GM21390 (cell line): Measurements from ENCODE around the gene JRKL.

ENCODE experiments used
- ATAC-seq: cut with Tn5 transposase; IDR thresholded peaks from one replicate; pipeline ENCODE4 v1.9.1; 2021; ENCODE audit not compliant: unreplicated experiment

The JRKL gene

DNA sequence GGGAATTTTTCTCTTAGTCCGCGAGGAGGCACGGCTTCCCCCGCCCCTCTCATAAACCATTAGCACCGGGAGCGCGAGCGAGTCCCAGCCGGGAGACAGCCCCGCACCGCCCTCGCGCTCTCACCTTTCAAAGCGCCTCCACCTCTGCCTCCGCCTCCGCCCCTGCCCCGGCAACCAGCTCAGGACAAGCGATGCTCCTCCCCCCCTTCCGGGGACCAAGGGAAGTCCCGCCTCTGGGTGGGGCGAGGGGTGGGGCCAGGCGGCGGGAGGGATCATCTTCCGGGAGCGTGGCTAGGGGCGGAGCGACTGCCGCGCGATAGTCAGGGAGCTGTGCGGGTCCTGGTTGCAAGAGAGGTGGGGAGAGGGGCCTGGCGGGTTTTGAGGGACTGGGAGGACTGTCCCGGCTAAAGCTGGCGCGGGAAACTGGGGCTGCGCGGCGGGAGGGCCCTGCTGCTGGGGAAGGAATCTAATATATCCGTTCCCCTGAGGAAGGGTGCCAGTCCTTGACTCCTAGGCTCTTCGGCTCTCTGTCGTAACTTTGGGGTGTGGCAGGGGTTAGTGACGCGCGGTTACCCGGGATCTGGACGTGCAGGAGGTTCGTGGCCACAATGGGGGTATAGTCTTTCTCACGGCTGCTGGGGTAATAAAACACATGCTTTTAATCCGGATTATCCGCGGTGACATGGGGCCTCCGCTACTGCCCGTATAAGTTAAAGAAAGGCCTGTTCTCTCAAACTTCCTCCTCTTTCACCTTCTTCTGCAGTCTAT lies at the start of gene JRKL, which contains the start of gene CCDC82:
JRKL (plus strand) TSS at position 294 of the 768 bp plus-strand sequence. CDS start 637 bp downstream, outside the sequence.
CCDC82 (minus strand) TSS at position 193 of the 768 bp plus-strand sequence. CDS start 5,165 bp downstream, outside the sequence.
- peak; percentile 94 for ATAC-seq

DNA sequence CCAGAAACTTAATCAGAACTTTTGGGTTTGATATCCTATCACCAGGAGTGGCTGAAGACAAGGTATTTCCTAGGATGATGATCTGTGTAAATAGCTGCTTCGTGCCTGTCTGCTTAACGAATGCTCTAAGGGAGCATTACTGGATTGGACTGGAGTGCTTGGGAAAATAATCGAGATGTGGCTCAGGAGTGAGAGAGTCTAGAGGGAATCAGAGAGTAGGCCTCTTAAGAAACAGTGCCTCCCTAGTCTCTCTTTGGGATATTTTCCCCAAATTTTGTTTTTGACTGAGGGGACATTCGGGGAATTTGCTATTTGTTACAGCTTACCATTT lies 49.3 kb upstream of the JRKL start:
- ATAC-seq = no peak

DNA sequence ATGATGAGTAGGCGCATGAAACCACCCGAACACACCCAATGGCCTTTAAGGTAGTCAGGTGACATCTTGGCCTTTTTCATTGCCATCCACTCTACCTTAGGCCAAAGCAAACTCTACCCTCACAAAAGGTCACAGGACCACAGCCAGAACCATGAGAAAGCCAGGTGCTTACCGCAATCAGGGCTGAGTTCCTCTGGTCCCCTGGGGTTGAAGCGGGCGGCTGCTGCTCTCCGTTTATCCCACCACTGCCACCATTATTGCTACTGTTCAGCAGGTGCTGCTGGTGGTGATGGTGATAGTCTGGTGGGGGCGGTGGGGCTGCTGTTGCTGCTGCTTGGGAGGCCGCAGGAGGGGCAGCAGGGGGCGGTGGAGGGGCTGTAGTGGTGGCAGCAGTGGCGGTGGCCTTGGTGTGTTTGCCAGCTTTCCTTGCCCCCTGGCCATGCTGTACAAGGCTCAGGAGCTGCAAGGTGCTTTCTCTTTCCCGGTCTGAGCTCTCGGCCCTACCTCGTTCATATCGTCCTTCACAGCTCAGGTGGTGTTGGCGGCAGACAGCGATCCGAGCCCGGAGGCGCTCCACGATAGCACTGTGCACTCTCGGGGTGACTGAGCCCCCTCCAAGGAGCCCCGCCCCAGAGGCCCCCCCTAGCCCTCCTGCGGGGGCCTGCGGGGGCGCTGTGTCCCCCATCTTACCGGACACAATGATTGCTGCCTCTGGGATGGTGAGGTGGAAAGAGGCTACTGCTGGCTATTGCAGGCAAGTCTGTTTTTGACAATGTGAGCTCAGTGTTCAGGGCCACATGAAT lies 48.4 kb upstream of the JRKL start:
- peak; percentile 28 for ATAC-seq

DNA sequence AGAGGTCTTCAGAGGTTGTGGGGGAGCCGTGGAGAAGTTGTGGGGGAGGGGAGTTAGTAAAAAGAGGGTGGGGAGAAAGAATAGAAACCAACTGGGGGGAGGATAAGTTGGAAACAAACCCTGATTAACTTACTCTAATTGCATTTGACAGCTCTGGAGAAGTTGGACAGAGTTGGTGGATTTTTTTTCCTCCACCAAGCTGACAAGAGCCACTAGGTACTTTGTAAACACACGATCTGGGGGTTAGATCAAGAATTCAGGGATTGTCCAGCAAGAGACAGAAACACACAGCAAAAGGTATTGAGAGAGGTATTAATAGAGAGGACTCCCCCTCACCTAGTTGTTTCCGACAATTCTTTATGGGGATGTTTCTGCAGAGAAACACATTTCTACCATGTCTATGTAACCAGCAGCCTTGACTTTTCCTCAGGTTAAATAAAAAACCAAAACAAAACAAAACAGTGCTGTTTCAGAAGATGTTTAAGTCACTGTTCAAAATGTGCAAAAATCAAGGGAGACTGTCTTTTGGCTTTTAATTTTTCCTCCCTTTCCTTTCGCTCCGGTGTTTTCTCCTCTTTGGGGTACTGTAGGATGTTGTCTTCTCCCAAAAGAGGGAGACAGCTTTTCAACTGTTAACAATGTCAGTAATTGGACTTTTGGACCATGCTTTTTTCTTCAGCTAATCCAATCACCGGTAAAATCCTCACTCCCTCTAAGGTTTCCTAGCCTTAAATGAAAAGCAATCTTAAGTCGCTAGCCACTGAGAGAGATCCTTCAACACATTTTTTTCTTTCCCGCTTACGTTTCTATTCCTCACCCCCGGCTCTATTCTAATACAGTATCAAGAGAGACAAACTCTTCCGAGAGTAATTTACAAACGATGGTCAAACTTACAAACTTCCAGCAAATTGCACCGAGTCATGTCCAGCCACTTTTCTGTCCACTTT lies 47.5 kb upstream of the JRKL start:
- ATAC-seq = no peak

DNA sequence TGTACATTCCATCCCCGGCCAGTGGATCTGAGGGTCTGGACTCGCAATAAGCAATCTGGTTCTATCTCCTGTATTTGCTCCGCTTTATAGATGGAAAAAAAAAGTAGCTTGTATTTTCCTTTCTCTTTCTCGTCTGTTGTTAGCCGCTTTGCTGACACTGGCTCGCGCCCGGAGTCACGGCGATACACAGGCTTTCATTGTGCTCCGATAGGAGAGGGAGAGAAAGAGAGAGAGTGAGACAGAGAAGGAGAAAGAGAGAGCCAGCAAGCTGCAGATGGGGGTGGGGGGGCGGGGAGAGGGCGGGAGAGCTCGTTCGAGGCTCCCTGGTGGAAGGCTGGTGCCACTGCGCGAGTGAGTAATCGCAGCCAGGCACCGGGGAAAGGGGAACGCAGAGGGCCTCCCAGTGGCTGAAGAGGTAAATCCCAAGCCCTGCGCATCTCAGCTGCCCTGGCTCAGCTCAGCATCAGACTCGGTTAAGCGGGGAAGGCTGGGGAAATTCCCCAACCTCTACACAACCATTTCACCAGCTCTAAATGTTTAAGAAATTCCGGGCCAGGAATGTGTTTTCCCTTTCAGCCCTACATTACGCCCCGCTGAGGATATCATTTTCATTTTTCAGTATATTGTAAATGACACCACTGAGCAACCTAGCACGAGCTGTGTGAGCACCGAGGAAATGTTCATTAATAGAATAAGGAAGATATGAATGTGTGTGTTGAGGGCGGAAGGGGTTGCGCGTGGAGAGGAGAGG lies 46.7 kb upstream of the JRKL start, which contains the start of gene MAML2:
MAML2 (minus strand) TSS at position 235 of the 751 bp plus-strand sequence. CDS start 1,300 bp downstream, outside the sequence.
- ATAC-seq = peak; percentile 77

DNA sequence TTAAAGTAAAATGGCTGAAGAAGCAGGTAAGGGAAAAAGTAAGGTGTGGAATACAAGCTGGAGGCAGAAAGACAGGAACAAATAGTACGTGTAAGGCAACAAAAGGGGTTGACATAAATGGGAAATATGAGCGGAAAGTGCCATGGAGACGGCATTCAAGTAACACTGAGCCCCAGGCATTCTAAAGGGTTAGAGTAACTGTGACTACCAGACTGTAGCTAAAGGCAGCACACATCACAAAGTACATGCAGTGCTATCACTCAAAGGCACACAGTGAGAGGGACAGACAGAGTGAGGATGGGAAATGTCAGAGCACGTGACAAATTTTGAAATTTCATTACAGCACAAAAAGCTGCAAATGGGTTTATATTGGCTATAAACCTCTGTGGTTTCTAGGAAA lies 33.0 kb upstream of the JRKL start:
- ATAC-seq = no peak

DNA sequence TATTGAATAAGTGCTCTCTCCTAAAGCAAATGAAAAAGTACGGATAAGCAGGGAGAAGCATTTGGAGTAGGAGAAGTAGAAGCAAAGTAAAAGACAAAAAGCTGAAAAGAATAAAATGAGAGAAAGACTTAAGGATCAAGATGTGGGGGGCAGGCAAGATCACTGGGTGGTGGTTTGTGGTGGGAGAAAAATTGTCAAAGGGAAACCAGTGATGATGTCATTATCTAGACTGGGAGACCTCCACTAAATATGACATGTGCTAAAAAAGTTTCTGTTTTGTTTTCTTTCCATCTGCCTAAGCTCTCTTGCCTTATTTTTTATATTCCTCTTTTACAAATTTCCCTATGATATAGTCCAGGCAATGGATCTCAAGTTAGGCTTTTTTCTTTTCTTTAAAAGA lies 32.0 kb upstream of the JRKL start:
- ATAC-seq = no peak

DNA sequence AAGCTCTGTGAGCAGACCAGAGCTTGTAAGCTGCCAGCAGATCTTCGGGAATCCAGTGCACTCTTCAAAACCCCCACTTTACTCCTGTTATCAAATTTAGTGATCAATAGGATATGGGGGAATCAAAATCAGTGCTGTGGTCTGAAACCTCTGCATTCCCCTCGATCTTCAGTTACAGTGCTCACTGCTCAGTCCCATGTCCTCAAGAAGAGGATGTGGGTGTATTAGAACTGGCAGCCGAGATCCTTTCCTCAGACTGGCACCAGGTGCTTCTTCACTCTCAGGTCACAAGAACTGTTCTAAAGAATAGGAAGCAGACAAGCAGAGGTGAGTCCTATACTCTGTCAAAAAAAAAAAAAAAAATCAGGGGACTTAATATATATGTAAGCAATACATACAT lies 31.5 kb upstream of the JRKL start:
- ATAC-seq = no peak

DNA sequence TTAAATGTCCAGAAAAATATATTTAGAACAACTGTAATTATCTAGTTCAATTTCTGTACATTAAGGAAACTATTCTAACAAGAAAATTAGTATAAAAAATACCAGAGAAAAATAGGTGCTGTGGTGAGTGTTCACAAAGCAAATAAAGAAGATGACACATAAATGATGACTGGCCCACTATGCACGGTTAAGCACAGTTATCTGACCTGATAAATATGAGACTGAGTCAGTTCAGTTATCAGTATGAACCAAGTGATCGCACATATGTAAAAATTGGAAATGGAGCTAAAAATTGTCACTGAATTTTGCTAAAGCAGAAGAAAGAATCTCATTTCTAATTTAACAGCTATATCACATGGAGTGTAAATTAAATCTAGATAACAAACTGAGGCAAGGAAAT lies 28.0 kb upstream of the JRKL start:
- no peak for ATAC-seq

DNA sequence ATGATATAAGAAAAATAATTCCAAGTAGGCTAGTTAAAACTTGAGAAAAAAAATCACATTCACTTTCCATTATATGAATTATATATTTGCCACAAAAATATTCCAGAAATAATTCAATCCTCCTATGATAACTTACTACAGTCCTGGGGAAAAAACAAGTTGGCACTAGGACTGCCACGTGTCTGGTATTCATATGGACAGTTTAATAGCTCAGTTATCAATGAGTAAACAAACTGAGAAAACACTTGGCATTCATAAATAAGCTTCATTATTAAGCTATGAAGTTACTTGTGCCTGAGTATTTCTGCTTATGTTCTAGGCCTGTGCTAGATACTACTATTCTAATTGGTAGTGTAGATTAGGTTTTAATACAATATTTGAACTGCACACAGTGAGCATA lies 24.3 kb upstream of the JRKL start:
- no peak for ATAC-seq

DNA sequence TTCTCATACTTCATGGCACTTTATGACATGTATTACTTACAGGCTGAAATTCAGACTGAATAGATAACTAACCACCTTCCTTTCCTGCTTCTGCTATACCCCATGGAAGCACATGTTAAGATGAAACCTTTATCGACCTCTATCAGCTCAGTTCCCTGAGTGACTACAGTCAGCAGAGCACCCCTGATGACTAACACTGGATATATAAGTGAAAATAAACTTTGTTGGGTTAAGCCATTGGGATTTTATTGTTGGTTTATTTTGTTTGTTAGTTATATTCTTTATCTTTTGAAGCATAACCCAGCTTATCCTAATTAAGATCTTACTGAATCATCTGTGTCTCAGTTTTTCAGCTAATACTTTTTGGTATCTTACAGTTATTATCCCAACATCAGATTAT lies 23.8 kb upstream of the JRKL start:
- ATAC-seq = no peak

DNA sequence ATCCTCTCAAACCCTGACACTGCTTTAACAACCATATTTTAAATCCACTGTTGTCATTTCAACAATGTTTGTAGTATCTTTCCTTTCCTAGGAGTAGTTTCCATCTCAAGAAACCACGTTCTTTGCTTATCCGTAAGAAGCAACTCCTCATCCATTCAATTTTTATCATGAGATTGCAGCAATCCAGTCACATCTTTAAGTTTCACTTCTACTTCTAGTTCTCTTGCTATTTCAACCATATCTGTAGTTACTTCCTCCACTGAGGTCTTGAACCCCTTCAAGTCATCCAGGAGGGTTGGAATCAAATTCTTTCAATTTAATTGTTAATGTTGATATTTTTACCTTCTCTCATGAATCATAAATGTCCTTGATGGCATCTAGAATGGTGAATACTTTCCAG lies 22.5 kb upstream of the JRKL start:
- ATAC-seq = no peak

DNA sequence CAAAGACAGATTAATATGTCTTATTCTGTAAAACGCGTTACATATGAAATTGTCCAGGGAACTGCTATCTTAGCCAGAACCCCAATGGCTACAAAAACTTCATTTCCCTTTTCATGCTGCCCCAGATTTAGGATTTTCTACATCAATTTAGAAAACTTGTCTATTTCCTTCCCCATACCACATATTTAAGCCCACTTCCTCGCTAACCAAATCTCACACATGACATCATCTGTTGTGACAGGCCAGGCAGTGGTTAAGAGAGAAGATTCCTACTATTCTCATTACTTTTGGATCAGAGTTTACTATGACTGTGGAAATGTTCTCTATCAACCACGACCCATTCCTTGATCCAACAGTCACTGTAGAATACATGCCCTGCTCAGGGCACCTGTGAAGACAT lies 16.0 kb upstream of the JRKL start:
- ATAC-seq = no peak

DNA sequence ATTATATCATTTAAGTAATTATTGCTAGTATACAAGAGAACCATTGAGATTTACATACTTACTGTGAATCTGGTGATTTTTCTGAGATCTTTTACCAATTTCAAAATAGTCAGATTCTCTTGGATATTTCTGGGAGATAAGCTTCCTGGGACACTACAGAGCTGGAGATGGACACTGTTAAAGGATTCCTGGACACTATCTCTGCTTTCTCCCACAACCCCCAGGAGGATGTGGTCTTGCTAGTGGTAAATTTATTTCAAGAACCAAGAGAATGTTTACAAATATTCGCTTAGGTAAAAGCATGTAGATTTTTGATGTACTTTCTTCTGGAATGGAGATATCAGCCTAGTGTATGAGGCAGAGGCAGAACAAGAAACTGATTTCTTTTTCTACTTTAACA lies 13.0 kb upstream of the JRKL start:
- no peak for ATAC-seq

DNA sequence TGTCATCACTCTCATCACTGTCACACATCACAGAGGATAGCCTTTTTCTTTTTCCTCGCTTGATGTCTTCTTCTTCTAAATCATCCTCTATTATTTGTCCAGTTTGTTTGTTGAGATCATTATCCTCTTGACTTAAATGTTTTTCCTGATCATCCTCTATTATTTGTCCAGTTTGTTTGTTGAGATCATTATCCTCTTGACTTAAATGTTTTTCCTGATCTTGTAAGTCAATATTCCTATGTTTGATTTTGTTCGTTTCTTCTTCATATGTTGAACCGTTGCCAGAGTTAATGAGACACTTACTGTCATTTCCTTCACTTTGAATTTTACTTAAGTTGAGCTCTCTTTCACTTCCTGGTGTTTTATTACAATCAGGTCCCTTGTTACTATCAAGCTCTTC lies 5.7 kb upstream of the JRKL start:
- no peak for ATAC-seq

DNA sequence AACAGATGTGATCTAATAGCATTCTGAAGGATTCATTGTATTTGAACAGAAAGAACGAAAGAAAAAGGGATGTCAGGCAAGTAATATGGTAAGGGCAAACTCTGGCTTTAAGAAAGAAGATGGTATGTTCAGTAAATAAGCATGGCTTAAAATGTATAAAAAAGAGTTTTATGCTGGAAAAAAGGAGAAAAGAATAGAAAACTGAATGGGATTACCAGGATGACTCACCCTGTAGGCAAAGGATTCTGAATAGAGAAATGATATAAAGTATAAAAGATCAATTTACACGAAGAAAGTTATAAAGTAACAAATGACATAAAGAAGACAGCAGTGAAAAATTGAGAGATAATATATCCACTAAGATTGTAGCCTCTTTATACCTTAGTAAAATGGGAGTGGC lies 4.6 kb upstream of the JRKL start:
- ATAC-seq = no peak

DNA sequence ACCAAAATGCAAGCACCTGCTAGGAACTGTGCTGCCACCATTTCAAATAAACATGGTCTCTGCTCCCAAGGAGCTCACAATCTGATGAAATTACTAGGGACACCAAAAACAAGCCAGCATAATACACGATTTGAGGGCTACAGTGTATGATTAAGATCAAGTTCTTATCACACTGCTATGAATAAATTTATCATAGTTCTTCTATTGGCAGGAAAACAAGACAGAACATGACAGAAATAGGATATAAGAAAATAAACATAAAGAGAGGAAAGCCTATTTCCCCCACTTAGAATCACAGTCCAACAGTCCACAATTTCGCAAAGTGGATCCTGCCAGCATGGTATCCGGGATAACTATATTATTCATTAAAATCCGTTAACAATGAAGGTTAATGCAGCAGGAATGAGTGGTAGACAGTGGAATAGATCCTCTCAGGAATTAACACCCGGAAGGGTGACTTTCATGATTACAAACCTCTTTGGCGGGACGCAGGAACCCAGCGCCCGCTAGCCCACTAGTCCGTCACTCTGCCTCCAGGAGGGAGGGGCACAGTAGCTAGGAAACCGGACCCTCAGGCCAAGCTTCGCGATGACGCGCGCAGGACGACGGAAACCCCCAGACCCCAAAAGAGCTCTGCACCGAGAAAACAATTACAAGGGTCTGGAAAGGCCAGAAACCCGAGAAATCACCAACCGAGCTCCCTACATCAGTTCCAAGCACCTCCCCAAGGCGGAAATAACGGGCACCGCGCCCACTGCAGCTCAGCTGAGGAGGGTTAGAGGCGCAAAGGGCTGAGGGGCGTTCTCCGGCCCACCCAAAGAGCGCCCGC lies 708 bp upstream of the JRKL start:
- ATAC-seq = peak; percentile 52

DNA sequence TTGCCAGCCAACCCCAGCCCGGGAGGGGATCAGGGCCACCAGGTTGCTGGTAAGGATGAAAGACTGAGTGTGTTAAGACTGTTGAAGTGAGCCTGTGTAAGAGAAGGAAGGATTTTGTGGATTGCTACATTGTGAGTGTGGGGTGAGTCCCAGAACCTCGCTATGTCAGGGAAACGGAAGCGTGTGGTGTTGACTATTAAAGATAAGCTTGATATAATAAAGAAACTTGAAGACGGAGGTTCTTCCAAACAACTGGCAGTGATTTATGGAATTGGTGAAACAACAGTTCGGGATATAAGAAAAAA lies 627 bp downstream of the JRKL start:
- ATAC-seq = no peak

DNA sequence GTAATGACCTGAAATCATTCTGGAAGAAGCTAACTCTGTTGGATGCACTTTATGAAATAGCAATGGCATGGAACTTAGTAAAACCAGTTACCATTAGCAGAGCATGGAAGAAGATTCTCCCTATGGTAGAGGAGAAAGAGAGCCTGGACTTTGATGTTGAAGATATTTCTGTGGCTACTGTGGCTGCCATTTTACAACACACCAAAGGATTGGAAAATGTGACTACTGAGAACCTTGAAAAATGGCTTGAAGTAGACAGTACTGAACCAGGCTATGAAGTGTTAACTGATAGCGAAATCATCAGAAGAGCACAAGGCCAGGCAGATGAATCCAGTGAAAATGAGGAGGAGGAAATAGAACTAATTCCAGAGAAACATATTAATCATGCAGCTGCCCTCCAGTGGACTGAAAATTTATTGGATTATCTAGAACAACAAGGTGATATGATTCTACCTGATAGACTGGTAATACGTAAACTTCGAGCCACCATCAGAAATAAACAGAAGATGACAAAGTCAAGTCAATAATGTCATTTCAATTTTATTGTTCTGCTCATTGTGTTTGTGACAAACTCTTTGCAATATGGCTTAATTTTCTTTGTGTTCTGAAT lies 2.0 kb downstream of the JRKL start:
- no peak for ATAC-seq
